HG03060 (cell line): ENCODE results near the gene ITFG2.

Experiments
- ATAC-seq: cut with Tn5 transposase; IDR thresholded peaks from one replicate; pipeline ENCODE4 v1.9.1; 2021; ENCODE audit warnings: low read depth, moderate number of reproducible peaks; ENCODE audit not compliant: unreplicated experiment

The ITFG2 gene

DNA sequence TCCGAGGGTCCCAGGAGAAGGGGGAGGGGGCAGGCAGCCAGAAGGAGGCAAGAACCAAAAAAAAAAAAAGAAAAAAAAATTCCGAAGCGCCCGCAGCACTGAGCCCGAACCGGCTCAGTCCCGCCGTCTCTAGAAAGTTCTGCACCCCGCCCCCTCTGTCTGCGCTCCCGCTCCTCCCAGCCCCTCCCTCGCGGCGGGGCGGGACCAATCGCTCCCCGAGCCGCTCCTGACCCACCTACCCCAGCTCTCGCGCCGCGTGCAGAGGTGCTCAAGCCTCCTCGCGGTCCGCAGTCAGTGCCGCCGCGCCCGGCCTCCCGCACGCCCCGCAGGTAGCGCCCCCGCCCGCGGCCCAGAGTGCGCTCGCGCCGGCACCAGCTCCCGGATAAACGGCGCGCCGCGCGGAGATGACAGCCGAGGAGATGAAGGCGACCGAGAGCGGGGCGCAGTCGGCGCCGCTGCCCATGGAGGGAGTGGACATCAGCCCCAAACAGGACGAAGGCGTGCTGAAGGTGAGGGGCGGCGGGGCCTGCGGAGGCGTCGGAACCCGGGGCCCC, 17.7 kb upstream of the ITFG2 start, which contains the start of gene FKBP4:
Gene FKBP4, plus strand, starts transcription at position 235 of the 554 bp plus-strand sequence. Its CDS starts 170 bp downstream, at position 405.
- peak; percentile 44 for ATAC-seq

DNA sequence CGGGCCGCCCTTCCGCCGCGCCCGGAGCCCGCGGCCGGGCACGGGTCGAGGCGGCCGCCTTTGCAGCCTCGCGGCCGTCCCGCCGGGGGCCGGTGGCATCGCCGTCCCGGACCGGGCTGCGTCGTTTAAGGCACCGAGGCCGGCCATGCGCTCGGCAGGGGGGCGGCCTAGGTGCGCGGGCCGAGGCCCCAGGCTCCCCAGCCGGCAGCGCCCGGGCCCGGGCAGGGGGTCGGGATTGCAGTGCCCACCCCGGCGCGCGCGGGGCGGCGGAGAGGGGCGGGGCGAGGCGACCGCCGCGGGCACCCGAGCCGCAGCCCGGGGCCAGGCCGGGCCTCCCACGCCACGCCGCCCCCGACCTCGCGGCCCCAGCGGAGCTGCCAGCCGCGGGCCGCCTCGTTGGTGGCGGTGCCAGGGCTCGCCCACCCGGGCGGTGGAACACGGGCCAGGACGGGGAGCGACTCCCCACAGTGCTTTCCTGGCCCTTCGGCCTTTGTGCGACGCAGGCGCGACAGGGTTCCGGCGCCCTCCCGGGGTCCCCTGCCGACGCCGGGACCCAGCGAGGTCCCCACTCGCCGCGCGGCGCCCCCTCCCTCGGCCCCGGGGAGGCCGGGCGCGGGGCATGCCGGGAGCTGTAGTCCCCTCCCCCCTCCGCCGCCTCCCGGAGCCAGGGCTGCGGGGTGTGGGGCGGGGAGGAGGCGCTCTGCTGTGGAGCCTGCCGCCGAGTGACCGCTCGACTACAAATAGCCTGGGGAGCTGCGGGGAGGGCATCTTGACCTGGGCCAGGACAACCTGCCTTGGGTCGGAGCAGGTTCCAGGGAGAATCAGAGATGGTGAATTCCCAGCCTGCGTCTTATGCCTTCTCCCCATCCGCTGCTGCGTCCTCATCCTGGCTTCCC, 16.9 kb upstream of the ITFG2 start:
- no peak for ATAC-seq

DNA sequence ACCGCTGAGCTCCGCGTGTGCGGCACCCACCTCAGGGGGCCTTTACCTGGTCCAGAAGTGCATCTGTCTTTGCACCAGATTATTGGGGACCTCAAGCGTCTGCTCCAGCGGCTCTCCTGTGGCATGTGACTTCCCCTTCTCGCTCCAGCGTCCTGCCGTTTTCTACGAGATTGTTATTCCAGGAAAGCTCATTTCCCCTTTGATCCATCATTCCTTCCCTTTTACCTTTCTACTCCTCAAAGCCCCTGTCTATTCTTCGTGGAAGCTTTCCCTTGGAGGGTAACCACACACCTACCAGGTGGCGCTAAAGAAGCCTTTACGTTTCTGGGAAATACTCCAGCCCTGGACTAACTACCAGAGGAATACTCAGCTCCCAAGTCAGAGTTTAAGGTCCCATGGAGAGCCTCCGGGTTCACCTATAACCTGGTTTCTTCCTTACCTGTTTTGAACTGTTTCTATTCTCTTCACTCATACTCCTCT, 16.2 kb upstream of the ITFG2 start:
- no peak for ATAC-seq

DNA sequence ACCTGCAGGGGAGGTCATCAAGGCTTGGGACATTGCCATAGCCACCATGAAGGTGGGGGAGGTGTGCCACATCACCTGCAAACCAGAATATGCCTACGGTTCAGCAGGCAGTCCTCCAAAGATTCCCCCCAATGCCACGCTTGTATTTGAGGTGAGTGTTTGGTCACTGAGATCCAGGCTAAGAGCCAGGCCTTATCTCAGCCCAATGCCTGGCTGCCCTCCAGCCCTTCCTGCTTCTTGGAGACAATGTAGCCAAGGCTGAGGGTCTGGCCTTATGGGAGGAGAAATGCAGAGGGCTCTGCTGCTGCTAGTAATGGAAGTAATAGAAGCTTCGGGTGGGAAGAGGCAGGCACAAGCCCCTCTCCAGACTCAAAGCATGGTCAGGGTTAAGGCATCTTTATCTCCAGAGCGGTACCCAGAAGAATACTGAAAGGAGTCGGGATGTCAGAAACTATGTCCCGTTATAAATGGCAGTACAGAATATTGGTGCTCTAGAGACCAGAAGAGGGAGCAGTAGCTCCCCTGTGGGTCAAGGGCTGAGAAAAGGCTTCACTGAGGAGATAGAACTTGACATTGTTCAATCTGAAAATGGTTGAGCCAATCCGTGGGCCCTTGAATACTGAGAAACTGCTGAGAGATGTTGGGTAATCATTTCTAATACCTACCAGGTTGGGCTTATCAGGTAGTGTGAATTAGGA, 14.6 kb upstream of the ITFG2 start:
- no peak for ATAC-seq

DNA sequence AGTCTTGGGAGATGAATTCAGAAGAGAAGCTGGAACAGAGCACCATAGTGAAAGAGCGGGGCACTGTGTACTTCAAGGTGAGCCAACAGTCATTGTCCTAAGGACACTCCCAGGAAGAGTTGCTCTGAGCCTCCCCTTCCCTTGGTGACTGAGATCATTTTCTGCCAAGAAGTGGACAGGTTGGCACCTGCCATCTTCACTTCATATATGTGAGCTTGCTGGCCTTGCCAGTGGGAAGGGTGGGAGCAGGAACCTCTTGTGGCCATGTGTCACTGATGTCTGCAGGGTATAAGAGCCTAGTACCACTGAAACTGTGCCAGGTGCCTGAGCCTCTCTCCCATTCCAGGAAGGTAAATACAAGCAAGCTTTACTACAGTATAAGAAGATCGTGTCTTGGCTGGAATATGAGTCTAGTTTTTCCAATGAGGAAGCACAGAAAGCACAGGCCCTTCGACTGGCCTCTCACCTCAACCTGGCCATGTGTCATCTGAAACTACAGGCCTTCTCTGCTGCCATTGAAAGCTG, 12.4 kb upstream of the ITFG2 start:
- ATAC-seq: no peak

DNA sequence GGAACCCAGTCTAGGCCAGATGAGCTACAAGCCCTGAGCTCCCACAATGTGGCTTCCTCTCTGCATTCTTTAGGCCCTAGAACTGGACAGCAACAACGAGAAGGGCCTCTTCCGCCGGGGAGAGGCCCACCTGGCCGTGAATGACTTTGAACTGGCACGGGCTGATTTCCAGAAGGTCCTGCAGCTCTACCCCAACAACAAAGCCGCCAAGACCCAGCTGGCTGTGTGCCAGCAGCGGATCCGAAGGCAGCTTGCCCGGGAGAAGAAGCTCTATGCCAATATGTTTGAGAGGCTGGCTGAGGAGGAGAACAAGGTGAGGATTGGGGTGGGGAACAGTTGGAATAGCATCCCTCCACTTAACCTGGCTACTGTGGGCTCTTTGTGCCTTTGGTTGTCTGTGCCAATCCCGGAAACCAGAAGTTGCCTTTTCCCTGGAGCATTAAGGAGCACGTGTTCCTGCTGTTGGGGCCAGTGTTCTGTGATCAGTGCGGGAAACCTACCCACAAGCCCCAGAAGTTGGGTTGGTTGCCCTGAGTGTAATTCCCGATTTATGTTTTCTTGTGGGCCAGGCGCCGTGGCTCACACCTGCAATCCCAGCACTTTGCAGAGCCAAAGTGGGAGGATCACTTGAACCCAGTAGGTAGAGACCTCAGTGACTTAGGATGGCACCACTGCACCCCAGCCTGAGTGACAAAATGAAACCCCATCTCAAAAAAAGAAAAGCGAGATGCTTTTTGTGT, 11.3 kb upstream of the ITFG2 start:
- ATAC-seq: no peak

DNA sequence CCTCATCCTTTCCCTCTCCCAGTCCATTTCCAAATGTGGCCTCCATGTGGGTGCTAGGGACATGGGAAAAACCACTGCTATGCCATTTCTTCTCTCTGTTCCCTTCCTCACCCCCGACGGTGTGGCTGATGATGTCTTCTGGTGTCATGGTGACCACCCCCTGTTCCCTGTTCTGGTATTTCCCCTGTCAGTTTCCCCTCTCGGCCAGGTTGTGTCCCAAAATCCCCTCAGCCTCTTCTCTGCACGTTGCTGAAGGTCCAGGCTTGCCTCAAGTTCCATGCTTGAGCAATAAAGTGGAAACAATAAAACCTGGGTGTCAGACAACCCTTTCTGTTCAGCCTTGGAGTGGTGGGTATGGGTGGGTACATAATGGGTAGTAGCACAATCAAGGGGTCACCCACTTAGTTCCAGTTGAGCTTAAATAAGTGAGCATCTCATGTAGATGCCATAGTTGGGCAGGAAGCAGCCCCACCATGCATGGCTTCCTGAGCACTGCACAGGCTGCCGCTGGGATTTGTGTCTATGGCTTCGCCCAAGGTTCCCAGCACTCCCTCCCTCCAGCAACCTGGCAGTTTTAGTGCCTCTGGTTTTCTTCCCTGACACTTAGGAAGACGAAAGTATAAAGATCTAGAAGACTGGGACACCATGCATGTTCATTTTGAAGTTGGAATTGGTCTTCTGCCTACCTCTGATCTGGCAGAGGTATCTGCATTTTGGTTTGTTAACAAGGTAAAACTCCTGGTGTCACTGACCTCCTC, 8.7 kb upstream of the ITFG2 start:
- ATAC-seq: no peak

DNA sequence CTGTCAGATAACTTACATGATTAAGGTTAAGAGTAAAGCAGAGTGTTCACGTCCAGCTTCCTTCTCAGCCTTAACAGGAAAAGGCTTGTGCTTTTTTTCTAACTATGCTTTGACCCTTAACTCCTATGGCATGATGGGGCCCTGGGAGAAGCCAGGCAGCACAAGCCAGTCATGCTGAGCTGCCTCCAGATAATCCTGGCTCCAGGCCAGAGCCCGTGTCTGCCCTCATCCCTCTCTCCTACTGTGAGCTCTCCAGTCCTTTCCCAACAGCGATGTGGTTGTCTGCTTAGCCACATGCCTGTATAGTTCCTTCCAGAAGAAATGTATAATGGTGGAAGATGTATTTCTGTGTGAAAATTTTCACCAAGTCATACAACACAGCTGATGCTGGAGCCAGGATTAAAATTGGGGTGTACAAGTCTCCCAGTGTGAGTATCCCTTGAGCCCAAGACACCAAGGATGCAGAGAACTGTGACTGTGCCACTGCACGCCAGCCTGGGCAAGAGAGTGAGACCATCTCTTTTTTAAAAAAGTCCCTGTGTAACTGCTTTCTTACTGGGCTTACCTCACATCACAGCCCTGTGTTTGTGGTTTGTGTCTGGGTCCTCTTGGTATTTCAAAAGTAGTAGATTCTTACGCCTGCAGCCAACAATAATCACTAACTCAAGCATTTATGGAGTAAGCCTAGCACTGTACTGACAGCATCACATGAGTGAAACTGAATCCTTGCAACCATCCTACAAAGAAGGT, 7.9 kb upstream of the ITFG2 start:
- no peak for ATAC-seq

DNA sequence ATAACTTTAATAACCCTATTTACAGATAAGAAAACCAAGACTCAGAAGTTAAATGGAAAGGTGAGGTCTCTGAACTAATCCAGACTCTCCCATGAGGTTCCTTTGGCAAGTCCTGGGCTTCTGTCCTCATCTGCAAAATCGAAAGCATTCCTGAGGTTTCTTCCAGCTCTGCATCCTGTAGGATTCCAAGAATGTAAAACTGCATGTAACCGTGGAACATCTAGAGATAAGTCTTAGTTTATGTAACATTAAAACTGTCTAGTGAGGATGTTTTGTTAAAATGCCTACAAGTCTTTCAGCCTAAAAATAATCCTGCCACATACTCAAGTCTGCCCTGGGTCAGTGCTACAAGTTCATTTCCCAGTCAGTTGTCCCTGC, 7.3 kb upstream of the ITFG2 start:
- ATAC-seq: no peak

DNA sequence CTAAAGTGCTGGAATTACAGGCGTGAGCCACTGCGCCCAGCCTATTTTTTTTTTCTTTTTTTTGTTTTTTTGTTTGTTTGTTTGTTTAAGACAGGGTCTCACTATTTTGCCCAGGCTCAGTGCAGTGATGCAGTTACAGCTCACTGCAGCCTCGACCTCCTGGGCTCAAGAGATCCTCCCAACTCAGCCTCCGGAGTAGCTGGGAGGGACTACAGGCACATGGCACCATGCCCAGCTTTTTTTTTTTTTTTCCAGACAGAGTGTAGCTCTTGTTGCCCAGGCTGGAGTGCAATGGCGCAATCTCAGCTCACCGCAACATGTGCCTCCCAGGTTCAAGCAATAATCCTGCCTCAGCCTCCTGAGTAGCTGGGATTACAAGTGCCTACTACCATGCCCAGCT, 5.8 kb upstream of the ITFG2 start:
- ATAC-seq: no peak

DNA sequence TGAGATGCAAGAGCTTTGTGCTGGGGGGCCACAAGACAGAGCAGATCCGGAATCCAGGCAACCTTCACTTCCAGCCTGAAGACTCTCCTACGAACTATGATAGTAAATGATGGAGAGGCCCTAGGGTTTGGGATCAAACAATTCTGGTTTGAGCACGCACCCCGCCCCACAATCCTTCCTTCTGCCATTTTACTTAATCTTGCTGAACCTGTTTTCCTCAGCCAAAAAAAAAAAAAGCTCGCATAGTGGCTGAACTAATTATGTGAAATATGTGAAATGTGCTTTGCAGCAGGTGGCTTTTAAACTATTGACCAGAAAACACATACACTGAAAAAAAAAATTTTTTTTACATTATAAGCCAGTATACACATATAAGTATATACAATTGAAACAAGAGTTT, 667 bp upstream of the ITFG2 start:
- no peak for ATAC-seq

DNA sequence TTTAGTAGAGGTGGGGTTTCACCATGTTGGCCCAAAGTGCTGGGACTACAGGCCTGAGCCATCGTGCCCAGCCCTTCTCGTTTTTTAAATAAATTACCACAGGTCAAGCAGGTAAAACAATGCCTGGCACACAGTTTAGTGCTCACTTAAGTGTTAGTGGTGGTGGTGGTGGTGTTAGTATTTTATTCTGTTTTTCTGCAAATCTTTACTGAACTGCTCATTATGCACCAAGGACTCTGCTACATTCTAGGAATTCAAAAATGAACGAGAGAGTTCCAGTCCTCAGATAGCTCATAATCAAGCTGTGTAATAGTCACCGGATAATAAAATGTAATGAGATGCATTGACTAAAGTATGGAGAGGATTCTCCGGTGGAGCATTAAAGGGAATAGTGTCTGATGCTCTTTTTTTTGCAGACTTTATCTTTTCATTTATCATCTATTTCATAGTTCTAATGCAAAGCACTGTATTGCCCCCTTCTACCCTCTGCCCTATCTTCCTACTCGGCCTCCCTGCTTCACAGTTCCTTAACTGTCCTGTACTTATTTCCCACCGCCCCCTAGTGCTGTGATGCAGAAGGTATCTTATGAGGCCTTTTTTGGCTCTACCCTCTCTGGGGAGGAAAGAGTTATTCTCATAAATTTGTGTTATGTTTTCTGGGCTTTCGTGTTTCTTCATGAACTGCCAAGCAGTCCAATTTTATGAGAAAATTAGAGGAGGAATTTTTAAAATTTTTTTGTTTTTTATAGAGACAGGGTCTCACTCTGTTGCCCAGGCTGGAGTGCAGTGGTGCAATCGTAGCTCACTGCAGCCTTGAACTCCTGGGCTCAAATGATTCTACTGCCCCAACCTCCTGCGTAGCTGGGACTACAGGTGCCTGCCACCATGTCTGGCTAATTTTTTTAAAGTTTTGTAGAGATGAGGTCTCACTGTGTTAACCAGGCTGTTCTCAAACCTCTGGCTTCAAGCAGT, 1.0 kb downstream of the ITFG2 start:
- ATAC-seq: no peak

DNA sequence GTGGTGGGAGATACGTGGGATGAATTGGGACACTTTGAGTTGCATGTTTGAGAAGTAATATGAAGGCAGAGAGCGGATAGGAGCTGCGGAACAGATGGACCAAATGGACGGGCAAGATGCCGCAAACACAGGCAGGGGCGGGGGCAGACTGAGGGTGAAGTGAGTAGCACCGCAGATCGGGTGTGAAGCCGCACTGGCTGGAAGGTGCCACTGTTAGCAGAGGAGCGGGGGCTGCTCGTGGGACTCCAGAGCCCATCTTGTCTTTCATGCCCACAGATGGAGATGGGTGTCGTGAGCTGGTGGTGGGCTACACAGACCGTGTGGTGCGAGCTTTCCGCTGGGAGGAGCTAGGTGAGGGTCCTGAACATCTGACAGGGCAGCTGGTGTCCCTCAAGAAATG, 7.3 kb downstream of the ITFG2 start:
- no peak for ATAC-seq

DNA sequence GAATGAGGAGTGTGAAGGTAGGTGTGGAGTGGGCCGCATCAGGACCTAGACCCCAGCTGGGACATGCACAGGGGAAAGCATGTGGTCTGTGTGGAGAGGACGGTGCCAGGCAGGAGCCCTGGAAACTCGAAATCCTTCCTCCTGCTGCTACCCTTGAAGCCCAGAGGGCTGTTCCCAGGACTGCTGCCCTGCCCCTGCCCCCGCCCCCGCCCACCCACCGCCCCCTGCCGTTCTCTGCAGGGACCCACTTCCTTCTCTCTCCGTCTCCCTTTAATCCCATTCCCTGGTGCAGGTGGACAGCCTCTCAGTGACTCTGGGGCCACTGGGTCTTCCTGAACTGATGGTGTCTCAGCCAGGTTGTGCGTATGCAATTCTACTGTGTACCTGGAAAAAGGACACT, 8.0 kb downstream of the ITFG2 start:
- no peak for ATAC-seq

DNA sequence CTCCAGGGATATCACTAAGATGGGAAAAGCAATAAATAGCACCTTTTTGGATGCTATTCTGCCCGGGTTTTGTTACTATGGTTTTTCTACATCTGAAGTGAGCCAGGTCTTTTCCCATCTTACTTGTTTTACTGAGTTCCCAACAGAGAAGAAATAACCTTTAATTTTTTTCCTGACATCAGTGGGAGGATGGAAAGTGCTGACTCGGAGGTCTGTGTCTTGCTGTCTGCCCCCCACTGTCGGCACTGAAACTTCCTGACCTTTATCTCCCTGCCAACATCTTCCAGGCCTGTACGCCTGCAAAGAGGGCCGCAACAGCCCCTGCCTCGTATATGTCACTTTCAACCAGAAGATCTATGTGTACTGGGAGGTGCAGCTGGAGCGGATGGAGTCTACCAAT, 11.0 kb downstream of the ITFG2 start:
- no peak for ATAC-seq

DNA sequence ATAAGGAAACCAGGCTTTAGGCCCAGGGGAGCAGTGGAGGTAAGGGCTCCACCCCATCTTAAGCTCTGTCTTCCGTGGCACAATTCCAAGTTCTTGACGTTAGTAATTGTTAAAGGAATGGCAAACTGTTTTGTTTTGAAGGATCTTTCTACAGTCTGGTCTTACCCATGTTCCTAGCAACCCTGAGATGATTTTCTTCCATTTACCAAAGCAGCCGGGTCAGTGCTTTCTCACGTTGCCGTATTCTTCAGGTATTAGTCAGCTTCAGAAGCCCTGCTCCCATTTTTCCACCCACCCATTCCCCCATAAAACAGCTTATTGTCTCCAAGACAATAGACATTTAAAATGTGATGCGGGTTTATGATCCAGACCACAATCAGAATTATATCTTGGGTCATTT, 12.1 kb downstream of the ITFG2 start:
- ATAC-seq: no peak

DNA sequence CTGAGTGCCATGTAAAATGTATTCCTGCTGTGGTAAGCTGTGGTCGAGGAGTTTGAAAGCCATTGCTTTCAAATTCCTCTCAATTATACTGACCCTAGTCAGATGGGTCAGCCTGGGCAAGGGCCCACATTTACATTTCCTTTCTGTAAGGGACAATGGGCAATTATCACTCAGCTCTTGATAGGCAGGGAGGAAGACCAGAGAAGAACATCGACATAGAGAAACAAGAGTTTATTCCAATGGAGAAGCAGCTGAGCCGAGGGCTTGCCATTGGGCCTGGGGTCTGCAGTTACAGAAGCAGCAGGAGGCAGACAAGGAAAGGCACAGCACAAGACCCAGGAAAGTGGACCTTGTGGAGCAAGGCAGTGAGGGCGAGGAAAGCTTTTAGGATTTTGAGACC, 12.7 kb downstream of the ITFG2 start:
- ATAC-seq: no peak

DNA sequence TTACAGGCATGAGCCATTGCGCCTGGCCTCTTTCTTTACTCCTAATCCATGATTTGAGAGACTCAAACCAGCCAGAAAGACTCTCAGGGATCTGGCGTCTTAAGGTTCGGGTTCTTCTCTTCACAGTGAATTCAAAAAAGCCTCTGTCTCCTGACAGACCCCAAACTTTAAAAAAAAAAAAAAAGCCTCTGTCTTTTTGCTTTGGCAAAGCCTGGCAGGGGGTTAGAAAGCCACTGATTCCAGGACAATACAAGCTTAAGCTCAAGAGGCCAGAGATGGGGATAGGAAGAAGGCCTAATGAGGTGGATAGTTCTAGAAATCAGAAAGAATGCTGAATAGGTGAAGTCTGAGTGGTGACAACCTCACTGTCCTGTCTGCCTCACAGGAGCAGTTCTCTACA, 13.6 kb downstream of the ITFG2 start:
- no peak for ATAC-seq
